Inferior parietal cortex (tissue), 1 donor: Measurements from ENCODE around the gene COQ8B.

Experiments
- DNase-seq: peaks from one replicate; pipeline ENCODE4 v3.0.0-alpha.2; 2016; ENCODE audit errors: extremely low spot score

The COQ8B gene

GRCh38 chr19:40717880-40718773, 1.4 kb upstream of the COQ8B start:
- DNase-seq: no peak

- DNase-seq: no peak
Measured at GRCh38 chr19:40717325-40717879, 716 bp upstream of the COQ8B start.

- DNase-seq: no peak
Measured at GRCh38 chr19:40716031-40716481, 630 bp downstream of the COQ8B start.

GRCh38 chr19:40714441-40715299, 2.0 kb downstream of the COQ8B start:
- DNase-seq: peak; percentile 93

GRCh38 chr19:40713939-40714338, 2.7 kb downstream of the COQ8B start:
- no peak for DNase-seq

GRCh38 chr19:40709817-40710216, 6.9 kb downstream of the COQ8B start:
- no peak for DNase-seq

- no peak for DNase-seq
Measured at GRCh38 chr19:40707615-40708014, 9.1 kb downstream of the COQ8B start.

- no peak for DNase-seq
Measured at GRCh38 chr19:40705950-40706619, 10.6 kb downstream of the COQ8B start.

- no peak for DNase-seq
Measured at GRCh38 chr19:40705362-40705651, 11.4 kb downstream of the COQ8B start.

- no peak for DNase-seq
Measured at GRCh38 chr19:40704491-40705361, 12.0 kb downstream of the COQ8B start.

GRCh38 chr19:40703029-40703755, 13.5 kb downstream of the COQ8B start:
- DNase-seq: no peak

GRCh38 chr19:40702337-40703012, 14.2 kb downstream of the COQ8B start:
- DNase-seq: no peak

GRCh38 chr19:40701758-40702157, 14.9 kb downstream of the COQ8B start:
- no peak for DNase-seq

- DNase-seq: no peak
Measured at GRCh38 chr19:40700083-40700482, 16.6 kb downstream of the COQ8B start.

- no peak for DNase-seq
Measured at GRCh38 chr19:40697007-40697406, 19.7 kb downstream of the COQ8B start.

- DNase-seq: no peak
Measured at GRCh38 chr19:40695881-40696280, 20.8 kb downstream of the COQ8B start.

GRCh38 chr19:40693896-40694295, 22.8 kb downstream of the COQ8B start:
- DNase-seq: no peak

- DNase-seq: no peak
Measured at GRCh38 chr19:40693150-40693788, 23.4 kb downstream of the COQ8B start.

- DNase-seq: no peak
Measured at GRCh38 chr19:40692212-40692551, 24.5 kb downstream of the COQ8B start.
